Measurements from ENCODE around the gene TSTD1.

The TSTD1 gene

DNA sequence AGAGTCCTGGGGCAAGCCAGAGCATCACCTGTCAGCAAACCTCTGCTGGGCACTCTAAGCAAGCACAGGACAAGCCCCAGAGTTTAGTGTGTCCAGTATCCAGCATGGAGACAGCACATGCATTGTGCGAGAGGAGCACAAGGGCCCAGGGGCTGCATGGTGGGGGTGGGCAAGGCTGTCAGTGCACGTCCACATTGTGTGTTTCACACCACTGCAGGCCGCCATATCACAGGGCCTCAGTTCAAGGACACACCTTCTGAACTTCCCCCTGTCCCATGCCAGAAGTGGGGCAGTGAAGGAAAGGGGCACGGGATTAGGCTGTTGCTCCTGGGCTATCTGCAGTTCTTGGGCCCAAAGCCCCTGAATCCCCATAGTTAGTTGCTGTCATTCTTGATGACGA is 782 bp upstream of the TSTD1 start:
- H3K79me2 ChIP-seq (ENCODE audit: low read length) = peaks cover 48% of the 10 kb centered on the region
- H3K4me1 ChIP-seq (ENCODE audit: low read length) = peaks cover 12% of the 10 kb centered on the region
- no peaks in the 10 kb centered on the region for H3K9me2 ChIP-seq (replicated peaks; ENCODE audit: insufficient read depth, low read length)
- H2AFZ ChIP-seq (ENCODE audit: low read length) = no peak overlapping the region
- no peak for TF ChIP-seq EZH2phosphoT487 (IDR thresholded peaks at IDR 0.05; ENCODE audit: low read length)
- no peak for TF ChIP-seq EZH2 (optimal IDR thresholded peaks at IDR 0.05; ENCODE audit: low read depth, low read length)
- TF ChIP-seq, protein P1, sequence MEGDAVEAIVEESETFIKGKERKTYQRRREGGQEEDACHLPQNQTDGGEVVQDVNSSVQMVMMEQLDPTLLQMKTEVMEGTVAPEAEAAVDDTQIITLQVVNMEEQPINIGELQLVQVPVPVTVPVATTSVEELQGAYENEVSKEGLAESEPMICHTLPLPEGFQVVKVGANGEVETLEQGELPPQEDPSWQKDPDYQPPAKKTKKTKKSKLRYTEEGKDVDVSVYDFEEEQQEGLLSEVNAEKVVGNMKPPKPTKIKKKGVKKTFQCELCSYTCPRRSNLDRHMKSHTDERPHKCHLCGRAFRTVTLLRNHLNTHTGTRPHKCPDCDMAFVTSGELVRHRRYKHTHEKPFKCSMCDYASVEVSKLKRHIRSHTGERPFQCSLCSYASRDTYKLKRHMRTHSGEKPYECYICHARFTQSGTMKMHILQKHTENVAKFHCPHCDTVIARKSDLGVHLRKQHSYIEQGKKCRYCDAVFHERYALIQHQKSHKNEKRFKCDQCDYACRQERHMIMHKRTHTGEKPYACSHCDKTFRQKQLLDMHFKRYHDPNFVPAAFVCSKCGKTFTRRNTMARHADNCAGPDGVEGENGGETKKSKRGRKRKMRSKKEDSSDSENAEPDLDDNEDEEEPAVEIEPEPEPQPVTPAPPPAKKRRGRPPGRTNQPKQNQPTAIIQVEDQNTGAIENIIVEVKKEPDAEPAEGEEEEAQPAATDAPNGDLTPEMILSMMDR (IDR thresholded peaks at IDR 0.05; ENCODE audit: low read length) = no peak
- H3K27ac ChIP-seq (ENCODE audit: low read length) = peak overlapping the region; percentile 40; the same call in 1 of the 2 replicates
- no peaks in the 10 kb centered on the region for H3K27me3 ChIP-seq (replicated peaks; ENCODE audit: insufficient read depth, low read length)
- H3K9me3 ChIP-seq (replicated peaks; ENCODE audit: insufficient read depth, low read length) = no peaks in the 10 kb centered on the region
- peak; percentile 9 for DNase-seq
- peaks cover 15% of the 10 kb centered on the region for H3F3A ChIP-seq (ENCODE audit: insufficient read depth, low read length)
- H3K36me3 ChIP-seq (replicated peaks; ENCODE audit: insufficient read depth, low read length) = peaks cover 10% of the 10 kb centered on the region
- H3K4me3 ChIP-seq (ENCODE audit: low read length) = peak overlapping the region; percentile 83
- H4K20me1 ChIP-seq (ENCODE audit: insufficient read depth, low read length) = no peaks in the 10 kb centered on the region
- peak overlapping the region; percentile 85 for H3K4me2 ChIP-seq (ENCODE audit: low read depth, low read length)
- peak overlapping the region; percentile 72; the same call in 1 of the 2 replicates for H3K9ac ChIP-seq (ENCODE audit: low read length)

GRCh38 chr1:161039154-161039545 is 386 bp upstream of the TSTD1 start:
- H3K9me3 ChIP-seq (replicated peaks; ENCODE audit: insufficient read depth, low read length) = no peaks in the 10 kb centered on the region
- H3K4me2 ChIP-seq (ENCODE audit: low read depth, low read length) = peak overlapping the region; percentile 85
- no peaks in the 10 kb centered on the region for H3K27me3 ChIP-seq (replicated peaks; ENCODE audit: insufficient read depth, low read length)
- no peaks in the 10 kb centered on the region for H3K9me2 ChIP-seq (replicated peaks; ENCODE audit: insufficient read depth, low read length)
- DNase-seq = no peak
- H3K9ac ChIP-seq (ENCODE audit: low read length) = peak overlapping the region; percentile 72; the same call in 1 of the 2 replicates
- TF ChIP-seq EZH2 (optimal IDR thresholded peaks at IDR 0.05; ENCODE audit: low read depth, low read length) = no peak
- TF ChIP-seq EZH2phosphoT487 (IDR thresholded peaks at IDR 0.05; ENCODE audit: low read length) = no peak
- TF ChIP-seq, protein P1 (IDR thresholded peaks at IDR 0.05; ENCODE audit: low read length) = no peak
- H3K4me1 ChIP-seq (ENCODE audit: low read length) = peaks cover 10% of the 10 kb centered on the region
- peaks cover 10% of the 10 kb centered on the region for H3K36me3 ChIP-seq (replicated peaks; ENCODE audit: insufficient read depth, low read length)
- H4K20me1 ChIP-seq (ENCODE audit: insufficient read depth, low read length) = no peaks in the 10 kb centered on the region
- H2AFZ ChIP-seq (ENCODE audit: low read length) = peak overlapping the region; percentile 89
- peak overlapping the region; percentile 40; the same call in 1 of the 2 replicates for H3K27ac ChIP-seq (ENCODE audit: low read length)
- H3K4me3 ChIP-seq (ENCODE audit: low read length) = peak overlapping the region; percentile 83
- H3K79me2 ChIP-seq (ENCODE audit: low read length) = peaks cover 44% of the 10 kb centered on the region
- peaks cover 14% of the 10 kb centered on the region for H3F3A ChIP-seq (ENCODE audit: insufficient read depth, low read length)

DNA sequence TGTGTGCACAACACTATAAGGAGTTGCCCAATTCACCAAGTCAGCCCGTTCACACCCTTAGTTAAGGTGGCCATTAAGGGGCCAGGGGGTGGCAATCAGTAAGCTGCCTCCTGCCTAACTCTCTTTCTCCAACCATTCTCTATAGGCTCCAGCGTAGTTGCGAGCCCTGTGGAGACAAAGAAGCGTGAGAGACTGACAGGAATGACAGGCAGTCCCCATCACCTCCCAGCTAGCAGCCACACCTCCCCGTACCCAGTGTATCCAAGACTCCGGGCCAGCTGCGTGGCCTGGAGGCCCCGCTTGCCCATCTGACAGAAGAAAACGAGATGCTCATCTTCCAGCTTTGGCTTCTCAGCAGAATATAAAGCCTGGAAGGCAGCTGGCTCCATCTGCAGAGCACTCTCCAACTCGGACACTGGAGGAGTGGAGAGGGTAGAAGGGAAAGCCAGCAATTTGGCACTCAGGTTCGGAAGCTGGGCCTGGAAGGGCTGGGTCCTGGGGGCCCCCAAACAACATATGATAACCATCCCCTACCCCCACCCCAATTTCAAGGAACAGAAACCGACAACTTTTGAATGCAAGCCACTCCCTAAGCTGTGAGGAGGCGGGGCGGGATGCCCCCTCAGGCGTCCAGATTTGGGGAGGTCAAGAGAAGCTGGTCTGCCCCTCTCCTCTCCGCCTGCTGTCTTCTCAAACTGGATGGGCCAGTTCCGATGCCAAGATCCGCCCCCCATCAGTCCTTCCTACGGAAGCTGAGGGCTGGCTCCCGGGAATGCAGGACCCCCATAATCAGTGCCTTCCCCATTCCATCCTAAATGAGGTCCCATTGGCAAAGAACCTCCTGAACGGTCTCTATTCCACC is 872 bp downstream of the TSTD1 start:
- no peaks in the 10 kb centered on the region for H3K9me3 ChIP-seq (replicated peaks; ENCODE audit: insufficient read depth, low read length)
- no peaks in the 10 kb centered on the region for H4K20me1 ChIP-seq (ENCODE audit: insufficient read depth, low read length)
- H2AFZ ChIP-seq (ENCODE audit: low read length) = peak overlapping the region; percentile 89
- H3K9me2 ChIP-seq (replicated peaks; ENCODE audit: insufficient read depth, low read length) = no peaks in the 10 kb centered on the region
- H3K4me1 ChIP-seq (ENCODE audit: low read length) = peaks cover 11% of the 10 kb centered on the region
- no peaks in the 10 kb centered on the region for H3K27me3 ChIP-seq (replicated peaks; ENCODE audit: insufficient read depth, low read length)
- no peak for TF ChIP-seq EZH2phosphoT487 (IDR thresholded peaks at IDR 0.05; ENCODE audit: low read length)
- TF ChIP-seq, protein P1 (IDR thresholded peaks at IDR 0.05; ENCODE audit: low read length) = no peak
- TF ChIP-seq EZH2 (optimal IDR thresholded peaks at IDR 0.05; ENCODE audit: low read depth, low read length) = no peak
- H3K9ac ChIP-seq (ENCODE audit: low read length) = peak overlapping the region; percentile 72
- peak; percentile 6 for DNase-seq
- H3K4me3 ChIP-seq (ENCODE audit: low read length) = peak overlapping the region; percentile 83
- peaks cover 14% of the 10 kb centered on the region for H3F3A ChIP-seq (ENCODE audit: insufficient read depth, low read length)
- H3K4me2 ChIP-seq (ENCODE audit: low read depth, low read length) = peak overlapping the region; percentile 85
- H3K27ac ChIP-seq (ENCODE audit: low read length) = peak overlapping the region; percentile 40; the same call in 1 of the 2 replicates
- peaks cover 36% of the 10 kb centered on the region for H3K79me2 ChIP-seq (ENCODE audit: low read length)
- H3K36me3 ChIP-seq (replicated peaks; ENCODE audit: insufficient read depth, low read length) = peaks cover 10% of the 10 kb centered on the region

Measured in MM.1S (cell line).